ENCODE results near the gene KCNK5.

The KCNK5 gene

DNA sequence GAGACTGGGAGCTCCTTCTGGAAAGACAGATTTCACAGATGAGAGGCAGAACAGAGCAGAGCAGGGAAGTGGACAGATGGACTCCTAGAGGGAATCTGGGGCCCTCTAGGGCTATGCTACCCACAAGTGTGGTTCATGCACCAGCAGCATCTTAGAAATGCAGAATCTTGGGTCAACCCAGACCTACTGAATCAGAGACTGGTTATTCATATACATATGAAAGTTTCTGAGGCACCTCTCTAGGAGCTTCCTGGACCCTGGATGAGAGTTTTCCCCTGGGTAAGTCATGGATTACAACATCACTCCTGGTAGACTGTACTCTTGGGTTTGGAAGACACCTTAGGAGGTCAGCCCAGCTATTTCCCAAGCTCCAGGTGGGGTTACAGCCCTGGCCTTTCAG, 58.9 kb downstream of the KCNK5 start:
- DNase-seq: no peak

DNA sequence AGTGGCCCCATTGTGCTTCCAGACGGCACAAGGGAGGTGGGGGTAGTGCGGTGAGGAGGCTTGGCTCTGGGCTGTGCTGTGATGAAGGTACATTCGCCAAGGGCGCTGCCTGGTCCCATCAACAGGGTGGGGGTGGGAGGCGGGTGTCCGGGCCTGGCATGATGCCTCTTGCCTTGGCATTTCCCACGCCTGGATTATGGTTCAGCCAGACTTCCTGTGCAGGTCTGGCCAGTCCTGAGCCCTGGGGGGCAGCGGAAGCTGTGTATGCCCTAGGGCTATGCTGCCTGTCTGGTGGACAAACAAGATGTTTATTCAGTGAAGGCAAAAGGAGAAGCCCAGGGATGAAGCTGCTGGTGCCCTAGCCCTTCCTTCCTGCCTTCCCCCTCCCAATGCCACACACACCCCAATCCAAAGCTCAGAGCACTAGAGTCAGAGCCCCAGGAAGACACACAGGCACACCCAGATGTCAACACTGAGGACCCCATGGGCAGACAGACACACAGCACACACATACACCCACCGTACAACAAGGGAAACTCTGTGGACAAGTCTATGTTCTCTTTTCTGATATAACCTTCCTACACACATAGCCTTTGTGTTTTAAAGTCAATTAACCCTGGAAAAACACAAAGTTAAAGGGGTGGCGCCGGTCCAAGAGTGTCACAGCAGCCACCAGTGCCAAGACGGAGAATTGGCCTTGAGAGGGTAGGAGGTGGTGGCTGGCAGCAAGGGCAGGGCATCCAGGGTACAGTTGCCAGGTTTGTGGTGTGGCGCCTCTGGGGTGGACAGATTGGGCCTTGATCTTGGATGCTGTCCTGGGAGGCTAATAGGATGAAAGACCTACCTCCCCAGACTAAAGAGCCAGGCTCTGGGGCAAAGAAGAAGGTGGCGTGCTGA, 59.6 kb downstream of the KCNK5 start:
- no peak for DNase-seq

DNA sequence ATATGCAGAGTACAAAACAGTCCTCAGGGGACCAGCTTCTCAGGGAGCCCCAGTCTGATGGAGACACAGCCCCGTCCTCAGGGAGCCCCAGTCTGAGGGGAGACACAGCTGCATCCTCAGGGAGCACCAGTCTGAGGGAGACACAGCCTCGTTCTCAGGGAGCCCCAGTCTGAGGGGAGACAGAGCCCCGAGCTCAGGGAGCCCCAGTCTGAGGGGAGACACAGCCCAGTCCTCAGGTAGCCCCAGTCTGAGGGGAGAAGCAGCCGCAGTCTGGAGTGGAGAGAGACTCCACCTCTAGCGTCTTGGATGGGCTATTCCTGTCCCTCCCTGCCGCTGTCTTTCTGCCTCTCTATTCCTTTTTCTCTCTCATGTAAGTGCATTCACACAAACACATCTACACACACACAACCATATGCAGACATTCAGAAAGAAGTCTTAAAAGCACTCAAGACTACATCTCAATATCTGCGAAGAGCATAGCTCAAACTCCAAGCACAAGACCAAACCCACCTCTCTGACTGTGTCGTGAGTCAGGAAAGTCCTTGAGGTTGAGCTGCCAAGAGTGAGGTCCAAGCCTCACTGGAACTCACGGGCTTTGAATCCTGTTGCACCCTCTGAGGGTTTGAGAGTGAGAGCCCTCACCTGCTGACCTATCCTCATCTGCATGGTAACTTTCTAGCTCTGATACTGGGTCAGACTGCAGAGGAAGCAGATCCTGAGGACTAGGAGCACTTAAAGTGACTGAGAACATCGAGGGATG, 61.2 kb downstream of the KCNK5 start:
- no peak for DNase-seq

- no peak for DNase-seq
These were observed 62.0 kb downstream of the KCNK5 start for GRCh38 chr6:39167321-39167720.

DNA sequence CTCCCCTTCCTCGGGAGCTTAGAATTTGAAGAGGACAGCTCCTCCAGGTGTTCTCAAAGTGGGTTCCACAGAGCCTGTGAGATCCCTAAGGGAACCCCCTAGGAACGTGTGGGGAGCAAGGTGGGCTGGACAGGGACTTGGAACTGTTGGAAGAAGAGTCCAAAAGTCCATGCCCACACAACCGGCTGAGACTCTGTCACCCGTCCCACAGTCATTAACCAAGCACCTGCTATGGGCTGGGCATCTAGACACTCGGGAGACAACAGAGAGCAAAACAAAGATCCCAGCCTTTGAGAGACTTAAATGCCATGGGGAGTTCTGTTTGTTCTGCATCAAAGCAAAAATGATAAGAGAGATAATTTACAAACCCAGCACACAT, 62.4 kb downstream of the KCNK5 start:
- no peak for DNase-seq

- DNase-seq: peak; percentile 76
These were observed 62.9 kb downstream of the KCNK5 start for GRCh38 chr6:39166189-39166911.

- DNase-seq: no peak
These were observed 71.8 kb downstream of the KCNK5 start for GRCh38 chr6:39157511-39157910.

- DNase-seq: no peak
These were observed 72.5 kb downstream of the KCNK5 start for GRCh38 chr6:39156801-39157200.

GRCh38 chr6:39154705-39155104, 74.6 kb downstream of the KCNK5 start:
- DNase-seq: no peak

- DNase-seq: no peak
These were observed 75.4 kb downstream of the KCNK5 start for GRCh38 chr6:39153766-39154397.

- no peak for DNase-seq
These were observed 77.0 kb downstream of the KCNK5 start for GRCh38 chr6:39152262-39152661.

DNA sequence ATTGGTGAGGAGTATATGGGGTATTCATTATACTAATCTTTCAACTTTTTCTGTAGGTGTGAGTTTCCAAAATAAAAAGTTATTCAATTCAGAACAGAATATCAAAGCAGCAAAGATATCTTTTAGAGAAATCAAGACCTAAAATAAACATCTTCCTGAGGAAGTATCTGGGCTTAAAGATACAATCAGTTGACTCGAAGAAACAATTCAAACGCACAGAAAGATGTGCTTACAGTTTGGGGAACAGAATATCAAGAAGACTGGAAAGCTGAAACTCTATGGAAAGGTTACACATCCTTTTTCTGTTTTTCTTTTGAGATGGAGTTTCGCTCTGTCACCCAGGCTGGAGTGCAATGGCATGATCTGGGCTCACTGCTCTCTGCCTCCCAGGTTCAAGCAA, 78.1 kb downstream of the KCNK5 start:
- DNase-seq: no peak

DNA sequence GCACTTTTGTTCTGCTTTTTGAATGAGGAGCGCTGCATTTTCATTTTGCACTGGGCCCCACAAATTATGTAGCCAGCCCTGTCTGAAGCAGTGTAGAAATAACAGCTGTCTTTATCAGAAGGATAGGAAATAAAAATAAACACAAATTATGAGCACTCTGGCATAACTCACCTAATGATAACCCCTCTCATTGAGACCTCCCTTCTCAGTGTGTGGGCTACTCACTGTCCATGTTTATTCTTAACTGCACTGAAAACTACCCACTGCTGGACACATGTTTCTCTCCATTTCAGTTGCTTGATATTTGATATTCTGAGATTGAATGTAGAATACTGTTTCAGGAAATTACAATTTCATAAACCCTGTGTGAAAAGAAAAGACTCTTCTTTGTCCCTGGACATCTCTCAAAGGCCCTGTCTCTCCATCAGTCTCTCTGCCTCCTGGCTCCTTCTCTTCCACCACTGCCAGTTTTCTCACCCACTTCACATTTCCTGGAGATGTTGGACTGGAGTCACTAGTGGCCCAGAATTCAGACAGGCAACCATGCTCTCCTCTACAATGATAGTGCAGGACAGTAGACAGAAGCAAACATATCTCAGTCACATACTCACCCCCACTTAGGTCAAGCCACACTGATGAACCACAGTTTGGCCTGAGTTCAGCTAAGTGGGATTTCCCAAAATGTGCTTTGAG, 84.6 kb downstream of the KCNK5 start:
- no peak for DNase-seq

DNA sequence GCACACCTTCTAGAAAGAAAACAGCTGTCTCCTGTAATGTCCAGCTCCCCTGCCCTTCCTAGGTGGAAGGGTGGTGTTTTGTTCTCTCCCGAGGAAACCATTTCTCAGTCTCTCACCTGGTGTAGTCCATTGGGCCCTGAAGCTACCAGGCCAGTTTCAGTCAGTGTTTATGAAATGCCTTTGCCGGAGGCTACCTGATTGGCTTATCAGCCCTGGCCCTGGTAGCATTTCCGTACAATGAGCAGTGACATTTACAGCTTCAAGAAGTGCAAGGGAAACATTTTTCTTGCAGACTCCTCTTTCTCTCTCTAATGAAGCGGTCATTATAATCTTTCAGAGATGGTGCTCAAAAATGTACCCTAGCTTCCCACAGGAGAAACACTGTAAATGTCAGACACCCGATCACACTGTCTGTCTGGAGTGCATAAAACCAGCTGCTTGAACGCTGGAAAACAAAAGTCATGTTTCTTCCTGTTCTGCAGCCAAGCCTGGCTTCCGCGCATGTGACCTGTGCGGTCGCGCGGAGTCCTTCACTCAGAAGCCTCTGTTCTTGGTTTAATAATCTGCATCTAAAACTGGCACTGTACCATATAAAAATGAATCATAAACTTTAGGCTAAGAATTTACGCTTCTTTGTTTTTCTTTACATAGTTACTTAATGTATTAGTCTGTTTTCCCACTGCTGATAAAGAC, 85.9 kb downstream of the KCNK5 start:
- DNase-seq: no peak

DNA sequence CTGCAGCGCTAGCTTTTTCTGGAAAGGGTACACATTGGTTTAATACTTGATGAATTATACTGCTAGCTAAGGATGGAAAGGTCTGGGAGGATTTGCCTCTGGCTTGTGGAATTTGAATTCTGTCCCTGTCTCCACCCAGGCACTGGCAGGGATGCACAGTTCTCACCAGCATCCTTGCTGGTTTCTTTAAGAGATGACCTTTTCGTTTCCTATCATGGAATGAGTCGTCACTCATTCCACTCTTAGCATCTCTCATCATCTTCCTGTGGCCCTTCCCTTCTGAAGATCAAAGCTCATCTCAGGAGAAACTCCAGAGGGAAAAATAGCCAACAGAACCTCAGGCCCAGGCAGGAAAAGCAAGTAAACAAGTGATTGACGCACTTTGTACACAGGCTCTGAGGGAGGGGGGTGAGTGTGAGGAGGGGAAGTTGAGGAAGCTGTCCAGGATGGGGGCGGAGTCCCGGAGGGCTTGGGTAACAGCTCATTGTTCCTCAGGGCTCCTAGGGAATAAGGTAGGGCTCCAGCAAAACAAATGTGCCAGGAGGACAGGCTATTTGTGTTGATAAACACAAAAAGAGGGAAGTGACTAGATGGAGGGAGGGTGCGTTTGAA, 88.6 kb downstream of the KCNK5 start:
- no peak for DNase-seq

All from GDM1 (cell line).